OCI-LY1 (cell line): ENCODE data around the gene NEURL1.

Experiments used
- H2AFZ ChIP-seq: fragments of 200-600 bp; sonication (generic), shearing (Covaris generic); 2 replicates; pipeline ENCODE4 v1.6.0; 2014; ENCODE audit warnings: antibody characterized with exemption, mild to moderate bottlenecking, low read length
- H3F3A ChIP-seq: fragments of 200-600 bp; sonication (generic), shearing (Covaris generic); 2 replicates; pipeline ENCODE4 v1.6.0; 2014; ENCODE audit warnings: mild to moderate bottlenecking, antibody characterized with exemption, low read length, moderate library complexity; ENCODE audit not compliant: insufficient read depth
- H3K27ac ChIP-seq: fragments of 200-600 bp; sonication (generic); 2 replicates; pipeline ENCODE4 v1.5.1; 2014; ENCODE audit warnings: low read length, mixed run types, mild to moderate bottlenecking, low read depth; ENCODE audit not compliant: poor library complexity, severe bottlenecking
- H3K27me3 ChIP-seq: fragments of 200-600 bp; sonication (generic); 2 replicates; pipeline ENCODE4 v1.6.0; 2014; ENCODE audit warnings: antibody characterized with exemption, mild to moderate bottlenecking, low read length, moderate library complexity; ENCODE audit not compliant: insufficient read depth
- H3K36me3 ChIP-seq: fragments of 200-600 bp; sonication (generic); 2 replicates; pipeline ENCODE4 v1.6.1; 2014; ENCODE audit warnings: mild to moderate bottlenecking, antibody characterized with exemption, low read length, moderate library complexity, mixed read lengths; ENCODE audit not compliant: insufficient read depth
- H3K4me1 ChIP-seq: fragments of 200-600 bp; sonication (generic); 2 replicates; pipeline ENCODE4 v1.5.1; 2014; ENCODE audit warnings: mild to moderate bottlenecking, low read length, moderate library complexity; ENCODE audit not compliant: insufficient read depth, severe bottlenecking
- H3K4me2 ChIP-seq: fragments of 200-600 bp; sonication (generic), shearing (Covaris generic); 2 replicates; pipeline ENCODE4 v1.6.1; 2014; ENCODE audit warnings: low read length
- H3K4me3 ChIP-seq: fragments of 200-600 bp; sonication (generic); 2 replicates; pipeline ENCODE4 v1.5.1; 2014; ENCODE audit warnings: low read length, low read depth, mild to moderate bottlenecking, mixed read lengths; ENCODE audit not compliant: poor library complexity, severe bottlenecking
- H3K79me2 ChIP-seq: fragments of 200-600 bp; shearing (Covaris generic); 2 replicates; pipeline ENCODE4 v1.6.1; 2016; ENCODE audit warnings: mixed run types, low read length, mixed read lengths; ENCODE audit not compliant: insufficient read depth
- H3K9ac ChIP-seq: fragments of 200-600 bp; sonication (generic), shearing (Covaris generic); 2 replicates; pipeline ENCODE4 v1.6.1; 2014; ENCODE audit warnings: mild to moderate bottlenecking, low read length, mixed read lengths
- H3K9me2 ChIP-seq: fragments of 200-600 bp; sonication (generic), shearing (Covaris generic); 2 replicates; pipeline ENCODE4 v1.6.1; 2014; ENCODE audit warnings: low read depth, mild to moderate bottlenecking, low read length, mixed read lengths
- H3K9me3 ChIP-seq: fragments of 200-600 bp; shearing (Covaris generic); 2 replicates; pipeline ENCODE4 v1.6.1; 2014; ENCODE audit warnings: low read length, mixed read lengths
- H4K20me1 ChIP-seq: fragments of 200-600 bp; sonication (generic), shearing (Covaris generic); 2 replicates; pipeline ENCODE4 v1.6.0; 2016; ENCODE audit warnings: mild to moderate bottlenecking, low read length; ENCODE audit not compliant: insufficient read depth
- CTCF ChIP-seq: fragments of 200-600 bp; sonication (generic), shearing (Covaris generic); IDR thresholded peaks from 2 replicates; pipeline ENCODE4 v1.5.1; 2017; ENCODE audit warnings: mild to moderate bottlenecking, antibody characterized with exemption, low read length, moderate library complexity, mixed read lengths
- EZH2 ChIP-seq: fragments of 200-600 bp; sonication (generic), shearing (Covaris generic); IDR thresholded peaks from 2 replicates; pipeline ENCODE4 v1.8.0; 2017; ENCODE audit warnings: borderline replicate concordance, mixed run types, mild to moderate bottlenecking, antibody characterized with exemption, low read length, moderate library complexity, mixed read lengths

The NEURL1 gene

GRCh38 chr10:103621783-103622125, 128.2 kb downstream of the NEURL1 start:
- Histone ChIP-seq H3K4me3 (no peak overlapping the region), H3K4me1 (no peaks in the 10 kb centered on the region), H3K4me2 (no peak overlapping the region), H3K79me2 (no peaks in the 10 kb centered on the region), H3K27ac (no peak overlapping the region), H3K9ac (no peak overlapping the region), H3K27me3 (no peaks in the 10 kb centered on the region), H4K20me1 (no peaks in the 10 kb centered on the region), H3K9me3 (no peaks in the 10 kb centered on the region), H2AFZ (no peak overlapping the region), H3F3A (no peaks in the 10 kb centered on the region), H3K9me2 (no peaks in the 10 kb centered on the region), H3K36me3 (no peaks in the 10 kb centered on the region)
- TF ChIP-seq EZH2: no peak
- TF ChIP-seq CTCF: no peak

GRCh38 chr10:103622286-103622685, 128.8 kb downstream of the NEURL1 start:
- Histone ChIP-seq H4K20me1 (no peaks in the 10 kb centered on the region), H3K79me2 (no peaks in the 10 kb centered on the region), H2AFZ (no peak overlapping the region), H3K4me1 (no peaks in the 10 kb centered on the region), H3K4me3 (no peak overlapping the region), H3K9ac (no peak overlapping the region), H3K9me3 (no peaks in the 10 kb centered on the region), H3K4me2 (no peak overlapping the region), H3K27ac (no peak overlapping the region), H3K27me3 (no peaks in the 10 kb centered on the region), H3K36me3 (no peaks in the 10 kb centered on the region), H3F3A (no peaks in the 10 kb centered on the region), H3K9me2 (no peaks in the 10 kb centered on the region)
- TF ChIP-seq CTCF (no peak), EZH2 (no peak)

GRCh38 chr10:103622935-103623574, 129.6 kb downstream of the NEURL1 start:
- no peaks in the 10 kb centered on the region for H4K20me1 ChIP-seq
- H3F3A ChIP-seq: no peaks in the 10 kb centered on the region
- H2AFZ ChIP-seq: no peak overlapping the region
- no peaks in the 10 kb centered on the region for H3K27me3 ChIP-seq
- no peak overlapping the region for H3K9ac ChIP-seq
- H3K9me2 ChIP-seq: no peaks in the 10 kb centered on the region
- H3K27ac ChIP-seq: no peak overlapping the region
- no peak overlapping the region for H3K4me2 ChIP-seq
- no peaks in the 10 kb centered on the region for H3K36me3 ChIP-seq
- TF ChIP-seq EZH2: no peak
- TF ChIP-seq CTCF: no peak
- no peaks in the 10 kb centered on the region for H3K79me2 ChIP-seq
- H3K9me3 ChIP-seq: no peaks in the 10 kb centered on the region
- no peaks in the 10 kb centered on the region for H3K4me1 ChIP-seq
- H3K4me3 ChIP-seq: no peak overlapping the region
